Measurements from ENCODE around the gene CALML3. TPM values are rescaled to one million over a fixed set of nuclear protein-coding genes. Genes with fewer than 3 reads are reported as not detected.

The CALML3 gene
- total and polyA plus RNA-seq, 2 of the 13 experiments (the other 11 are each of a cell fraction or from before 2014, with no cell fraction given), result not detected

- TF ChIP-seq ZNF710 (CRISPR knock-in tag; IDR thresholded peaks at IDR 0.05; ENCODE audit: borderline replicate concordance) (peak; percentile 23; the same call in 1 of the 2 replicates), ZNF569 (CRISPR knock-in tag; IDR thresholded peaks at IDR 0.05; ENCODE audit: borderline replicate concordance) (no peak), ZFY (CRISPR knock-in tag; IDR thresholded peaks at IDR 0.05) (peak; percentile 50), GFI1 (CRISPR knock-in tag; IDR thresholded peaks at IDR 0.05; ENCODE audit: borderline replicate concordance) (no peak), NCOA2 (CRISPR knock-in tag; IDR thresholded peaks at IDR 0.05) (0 out of 2 replicates have a peak, but pooled peaks have one; percentile 24), ZNF33A (CRISPR knock-in tag; IDR thresholded peaks at IDR 0.05; ENCODE audit: borderline replicate concordance) (no peak), ZNF101 (CRISPR knock-in tag; IDR thresholded peaks at IDR 0.05; ENCODE audit: borderline replicate concordance, low read depth) (no peak), THAP11 (CRISPR knock-in tag; IDR thresholded peaks at IDR 0.05) (no peak), NR2F1 (CRISPR knock-in tag; IDR thresholded peaks at IDR 0.05) (peak; percentile 45 to 70), MEIS1 (CRISPR knock-in tag; IDR thresholded peaks at IDR 0.05; ENCODE audit: borderline replicate concordance) (no peak), ZFP36 (IDR thresholded peaks at IDR 0.05; ENCODE audit: borderline replicate concordance, low read depth, low read length, partially characterized antibody) (no peak), RBM22 (optimal IDR thresholded peaks at IDR 0.05; ENCODE audit: low read length) (no peak), ZBTB43 (CRISPR knock-in tag; conservative IDR thresholded peaks at IDR 0.05) (peak; percentile 99), HIVEP1 (CRISPR knock-in tag; IDR thresholded peaks at IDR 0.05) (no peak), NCOR1 (IDR thresholded peaks at IDR 0.05; ENCODE audit: borderline replicate concordance, low read length) (peak; percentile 98), ZNF639 (CRISPR knock-in tag; conservative IDR thresholded peaks at IDR 0.05) (no peak), XRCC5 (optimal IDR thresholded peaks at IDR 0.05; ENCODE audit: low read length) (peak; percentile 56), RCOR2 (CRISPR knock-in tag; IDR thresholded peaks at IDR 0.05) (peak; percentile 92), DMAP1 (CRISPR knock-in tag; IDR thresholded peaks at IDR 0.05) (0 out of 2 replicates have a peak, but pooled peaks have one; percentile 12), PHF5A (CRISPR knock-in tag; IDR thresholded peaks at IDR 0.05; ENCODE audit: low read depth, unreplicated experiment) (peak; percentile 23), AFF4 (CRISPR knock-in tag; IDR thresholded peaks at IDR 0.05) (no peak)
These were observed 46.4 kb downstream of the CALML3 start (continued) for GRCh38 chr10:5570979-5571810.

Measured in HepG2 (cell line).